ENCODE measurements around the gene OXCT2.
"Not testable (repeated sequence)": the region's sequence is repeated elsewhere in the genome, so short reads cannot be mapped to it uniquely, and the experiment has no call there.

The OXCT2 gene

DNA sequence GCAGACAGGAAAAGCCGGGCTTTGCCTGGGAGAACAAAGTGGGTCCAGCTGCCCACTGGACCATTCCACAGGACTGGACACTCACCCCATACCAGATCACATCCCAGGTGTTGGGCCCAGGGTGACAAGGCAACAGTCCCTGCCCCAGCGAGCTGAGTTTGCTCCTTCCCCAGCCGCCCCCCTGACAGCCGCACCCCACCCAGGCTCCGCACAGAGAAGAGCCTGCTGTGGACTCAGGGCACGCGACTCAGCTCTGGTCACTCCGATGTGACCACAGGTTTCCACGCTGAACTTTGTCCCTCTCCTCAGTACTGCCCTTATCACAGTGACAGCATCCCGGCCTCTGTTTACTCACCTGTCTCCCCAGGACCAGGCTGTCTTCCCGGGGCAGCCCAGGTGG is 16.3 kb upstream of the OXCT2 start:
- DNase-seq (ENCODE audit: low spot score), result no peak

DNA sequence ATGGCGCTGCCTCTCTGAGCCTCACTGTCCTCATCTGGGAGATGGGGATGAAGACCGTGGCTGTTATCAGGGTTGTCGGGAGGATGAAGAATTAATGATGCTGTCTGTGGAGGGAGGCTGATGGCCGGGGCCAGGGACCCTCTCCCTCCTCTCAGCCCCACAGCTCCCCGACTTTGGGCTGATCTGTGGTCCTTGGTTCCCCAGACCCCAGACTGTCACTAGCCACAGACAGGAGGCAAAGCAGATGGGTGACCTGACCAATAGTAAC is 15.9 kb upstream of the OXCT2 start:
- not testable (repeated sequence) for DNase-seq (ENCODE audit: low spot score)

DNA sequence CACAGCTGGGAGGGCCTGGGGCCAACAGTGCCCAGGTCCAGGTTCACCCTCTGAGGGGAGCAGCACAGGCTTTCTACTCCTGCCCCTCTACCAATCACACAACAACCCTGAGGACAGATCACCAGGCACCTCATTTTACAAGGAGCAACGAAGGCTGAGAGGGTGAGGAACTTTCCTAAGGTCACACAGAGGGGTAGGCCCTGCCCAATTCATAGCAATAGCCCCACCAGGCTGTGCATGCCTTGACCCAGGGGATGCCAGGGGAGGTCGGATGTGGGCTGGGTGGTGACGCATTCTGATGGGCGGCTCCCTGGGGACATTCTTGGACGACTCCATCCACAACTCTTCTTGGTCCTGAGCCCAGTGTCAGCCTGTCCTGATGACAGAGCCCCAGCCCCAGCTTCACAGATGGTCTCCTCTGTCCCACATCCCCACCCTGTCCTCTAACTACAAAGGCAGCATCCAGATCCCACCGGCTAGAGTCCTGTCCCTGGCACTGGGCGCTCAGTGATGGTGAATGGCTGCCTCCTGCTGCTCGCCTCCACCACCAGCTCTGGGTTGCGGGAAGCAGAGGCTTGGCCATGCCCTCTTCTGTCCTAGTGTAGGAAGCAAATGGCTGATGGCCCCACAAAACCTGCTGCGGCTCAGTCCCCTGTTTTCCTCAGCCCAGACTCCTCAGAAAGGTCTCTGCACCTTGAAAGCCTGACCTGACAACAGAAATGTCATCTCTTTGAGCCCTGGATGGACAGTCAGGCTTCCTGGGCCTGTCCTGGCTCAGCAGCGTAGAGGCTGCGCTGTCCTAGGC is 15.4 kb upstream of the OXCT2 start:
- not testable (repeated sequence) for DNase-seq (ENCODE audit: low spot score)

DNA sequence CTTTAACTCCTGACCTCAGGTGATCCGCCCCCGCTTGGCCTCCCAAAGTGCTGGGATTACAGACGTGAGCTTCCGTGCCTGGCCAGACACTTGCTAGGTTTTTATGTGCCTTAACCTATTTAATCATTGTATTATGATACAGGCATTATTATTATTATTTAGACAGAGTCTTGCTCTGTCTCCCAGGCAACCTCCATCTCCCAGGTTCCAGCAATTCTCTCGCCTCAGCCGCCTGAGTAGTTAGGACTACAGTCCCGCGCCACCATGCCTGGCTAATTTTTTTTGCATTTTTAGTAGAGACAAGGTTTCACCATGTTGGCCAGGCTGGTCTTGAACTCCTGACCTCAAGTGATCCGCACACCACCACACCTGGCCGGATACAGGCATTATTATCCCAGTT is 11.5 kb upstream of the OXCT2 start:
- DNase-seq (ENCODE audit: low spot score), result not testable (repeated sequence)

DNA sequence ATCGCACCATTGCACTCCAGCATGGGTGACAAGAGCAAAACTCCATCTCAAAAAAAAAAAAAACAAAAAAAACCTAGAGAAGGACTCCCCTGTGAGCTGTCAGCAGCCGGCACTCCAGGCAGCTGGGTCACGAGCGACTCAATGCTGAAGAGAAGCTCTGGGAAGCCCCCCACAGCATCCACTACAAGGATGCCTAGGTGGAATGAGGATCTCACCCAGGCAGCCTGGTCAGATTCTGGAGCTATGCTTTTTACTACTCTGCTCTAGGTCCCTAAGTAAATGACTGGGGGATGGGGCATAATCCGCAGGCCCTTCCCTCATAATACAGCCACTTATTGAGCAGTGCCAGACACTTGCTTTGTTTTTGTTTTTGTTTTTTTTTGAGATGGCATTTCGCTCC is 11.0 kb upstream of the OXCT2 start:
- DNase-seq (ENCODE audit: low spot score), result no peak

DNA sequence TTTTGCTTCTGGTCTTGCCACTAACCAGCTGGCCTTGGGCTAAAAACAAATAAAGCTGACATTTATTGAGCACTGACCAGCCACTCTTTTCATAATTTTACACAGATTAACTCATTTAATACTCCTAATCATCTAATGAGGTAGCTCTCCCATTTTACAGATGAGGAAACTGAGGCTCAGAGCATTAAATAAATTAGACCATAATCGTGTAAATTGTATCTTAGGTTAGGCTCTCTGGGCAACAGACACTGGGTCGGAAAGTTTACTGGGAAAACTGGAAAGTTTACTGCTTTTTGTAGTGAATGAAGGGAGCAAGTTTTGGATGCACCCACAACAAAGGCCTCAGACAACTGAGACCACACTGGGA is 10.2 kb upstream of the OXCT2 start:
- no peak for DNase-seq (ENCODE audit: low spot score)

DNA sequence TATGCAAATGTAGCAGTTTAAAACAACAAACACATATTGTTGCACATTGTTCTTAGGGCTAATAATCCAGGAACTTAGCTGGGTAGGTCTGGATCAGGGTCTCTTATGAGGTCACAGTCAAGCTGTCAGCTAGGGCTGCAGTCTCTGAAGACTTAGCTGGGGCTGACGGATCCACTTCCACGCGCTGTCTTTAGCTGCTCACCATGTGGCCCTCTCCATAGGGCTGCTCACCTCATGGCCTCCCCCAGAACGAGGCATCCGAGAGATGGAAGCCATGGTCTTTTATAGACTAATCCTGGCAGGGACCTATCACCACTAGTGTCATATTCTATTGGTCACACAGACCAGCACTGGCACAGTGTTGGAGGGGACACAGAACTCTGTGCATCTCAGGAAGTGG is 8.7 kb upstream of the OXCT2 start:
- DNase-seq (ENCODE audit: low spot score), result no peak

DNA sequence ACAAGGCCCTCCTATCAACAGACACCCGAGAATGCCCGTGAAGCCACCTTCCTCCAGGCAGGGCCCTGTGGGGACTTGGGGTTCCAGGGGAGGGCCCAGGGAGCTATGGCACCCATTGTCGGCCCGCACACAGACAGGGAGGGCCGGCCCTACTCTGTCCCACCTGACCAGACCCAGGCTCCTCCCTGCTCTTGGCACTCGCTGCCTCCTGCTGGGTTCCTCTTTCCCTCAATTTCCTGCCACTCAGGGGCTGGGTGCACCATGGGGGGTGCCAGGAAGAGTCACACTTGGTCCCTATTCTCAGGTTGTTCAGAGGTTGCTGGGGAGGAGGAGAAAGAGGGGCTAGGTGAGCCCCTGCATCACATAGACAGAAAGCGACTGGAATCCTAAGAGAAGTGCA is 8.0 kb upstream of the OXCT2 start:
- DNase-seq (ENCODE audit: low spot score), result no peak

DNA sequence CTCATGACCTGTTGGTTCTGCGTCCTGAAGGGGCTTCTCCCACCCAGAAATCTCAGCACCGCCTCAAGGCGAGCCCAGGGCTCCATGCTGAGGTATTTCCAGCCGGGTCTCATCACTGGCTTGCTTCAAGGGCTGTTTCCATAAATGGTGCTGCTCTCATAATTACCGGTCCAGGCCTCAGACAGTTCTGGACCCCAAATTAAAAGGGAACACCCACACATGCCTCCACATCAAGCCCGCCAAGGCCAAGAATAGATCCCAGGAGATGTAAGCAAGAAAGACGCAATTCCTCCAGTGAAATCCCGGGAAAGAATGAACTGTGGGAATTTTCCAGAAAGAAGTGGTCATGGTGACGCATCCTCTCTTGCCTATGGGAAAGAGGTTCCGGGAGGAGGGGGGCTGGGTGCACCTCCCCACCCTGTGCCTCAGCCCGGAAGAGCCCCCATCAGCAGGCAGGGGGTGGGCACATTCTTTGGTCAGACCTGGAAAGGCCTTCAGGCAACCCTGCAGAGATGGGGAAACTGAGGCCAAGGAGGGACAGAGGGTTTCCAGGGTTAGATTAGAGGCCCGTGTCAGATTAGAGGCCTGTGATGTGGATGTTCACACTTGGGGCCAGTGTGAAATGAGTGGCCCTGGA is 7.4 kb upstream of the OXCT2 start:
- not testable (repeated sequence) for DNase-seq (ENCODE audit: low spot score)

DNA sequence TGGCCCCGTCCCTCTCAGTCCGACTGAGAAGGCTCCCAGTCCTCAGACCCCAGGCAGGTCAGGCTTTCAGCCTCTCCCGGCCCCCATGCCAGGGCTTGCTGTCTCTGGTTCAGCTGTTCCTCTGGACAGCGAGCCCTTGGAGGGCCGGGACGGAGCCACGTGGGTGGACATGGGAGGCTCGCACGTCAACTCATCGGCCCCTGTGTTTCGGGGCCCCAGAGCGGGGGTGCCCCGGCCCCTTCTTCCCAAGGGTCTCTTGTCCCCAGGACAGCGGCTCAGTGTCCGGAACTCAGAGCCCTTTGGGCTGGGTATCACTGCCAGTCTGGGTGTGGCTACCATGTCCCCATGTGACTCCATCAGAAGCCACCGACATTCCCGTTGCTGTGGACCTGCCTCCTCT is 6.7 kb upstream of the OXCT2 start:
- not testable (repeated sequence) for DNase-seq (ENCODE audit: low spot score)

DNA sequence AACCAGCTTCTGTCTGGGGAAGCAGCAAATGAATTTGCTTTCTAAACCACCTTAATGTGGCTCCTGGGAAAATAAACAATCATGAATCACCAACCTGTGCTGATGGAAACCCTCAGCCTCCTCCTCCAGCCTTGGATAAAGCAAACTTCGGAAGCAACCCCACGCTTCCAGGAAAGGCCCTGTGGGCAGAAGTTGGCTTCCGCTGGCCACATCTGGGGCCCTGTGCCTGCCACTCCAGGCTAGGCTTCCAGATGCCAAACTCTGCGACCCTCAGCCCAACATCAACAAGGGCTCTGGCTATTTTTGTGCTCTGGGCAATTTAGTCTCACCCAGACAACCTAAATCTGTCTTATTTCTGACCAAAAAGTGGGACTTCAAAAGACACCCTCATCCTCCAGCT is 6.2 kb upstream of the OXCT2 start:
- no peak for DNase-seq (ENCODE audit: low spot score)

DNA sequence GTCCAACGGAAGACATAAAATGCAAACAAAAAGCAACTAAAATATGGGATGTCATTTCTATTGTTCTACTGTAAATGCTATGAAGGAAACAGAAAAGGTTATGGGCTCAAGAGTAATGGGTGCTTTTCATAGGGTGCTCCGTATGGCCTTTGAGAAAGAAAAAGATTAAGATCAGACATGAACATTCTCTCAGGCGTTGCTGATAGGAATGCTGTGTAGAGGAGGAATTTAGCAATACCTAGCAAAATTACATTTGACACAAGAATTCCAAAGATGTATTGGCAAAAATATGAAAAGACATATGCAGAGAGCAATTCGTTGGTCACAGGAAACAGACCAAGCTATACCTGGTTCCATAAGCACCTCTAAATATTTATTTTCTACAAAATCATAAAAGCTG is 5.7 kb upstream of the OXCT2 start:
- no peak for DNase-seq (ENCODE audit: low spot score)

DNA sequence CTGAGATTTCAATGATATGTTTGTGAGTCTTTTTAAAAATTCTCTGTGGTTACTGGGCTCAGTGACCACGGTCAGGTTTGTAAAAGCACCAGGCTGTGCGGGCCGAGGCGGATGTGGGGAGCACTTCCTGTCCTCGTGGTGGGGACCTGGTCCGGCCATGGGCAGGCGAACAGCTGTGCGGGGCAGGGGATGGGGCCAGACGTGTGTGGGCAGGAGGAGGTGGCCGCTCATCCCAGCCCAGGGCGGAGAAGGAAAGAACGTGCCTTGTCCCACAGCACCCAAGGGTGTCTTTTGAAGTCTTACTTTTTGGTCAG is 5.2 kb upstream of the OXCT2 start:
- no peak for DNase-seq (ENCODE audit: low spot score)

DNA sequence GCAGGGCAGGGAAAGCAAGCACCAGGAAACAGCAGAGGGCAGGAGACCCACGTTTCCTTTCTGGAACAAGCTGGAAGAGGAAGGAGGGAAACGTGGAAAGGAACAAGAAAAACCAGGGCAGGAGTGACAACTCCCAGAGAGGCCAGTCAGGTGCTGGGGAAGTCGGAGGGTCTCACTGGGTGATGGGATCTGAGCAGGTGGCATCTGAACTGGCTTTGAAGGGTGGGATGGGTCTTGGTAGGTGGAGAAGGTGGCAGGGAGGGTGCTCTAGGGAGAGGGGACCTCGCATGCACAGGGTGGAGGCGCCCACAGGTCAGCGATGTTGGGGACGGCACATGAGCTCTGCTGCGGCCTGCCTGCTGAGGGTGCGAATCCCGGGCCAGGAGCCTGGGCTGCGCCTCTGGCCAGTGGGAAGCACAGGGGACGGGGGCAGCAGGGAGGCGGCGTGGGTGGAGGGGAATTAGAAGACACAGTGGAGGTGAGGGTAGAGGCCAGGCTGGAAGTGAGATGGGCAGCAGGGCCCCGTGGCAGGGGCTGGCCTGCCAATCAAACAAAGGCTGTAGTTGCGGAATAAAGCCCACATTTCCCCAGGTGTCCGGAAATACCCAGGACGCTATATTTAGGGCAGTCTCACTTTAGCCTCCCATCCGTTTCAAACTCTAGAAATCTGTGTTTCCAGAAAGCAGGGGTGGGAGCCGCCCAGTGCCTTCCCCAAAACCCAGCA is 4.7 kb upstream of the OXCT2 start:
- DNase-seq (ENCODE audit: low spot score), result not testable (repeated sequence)

DNA sequence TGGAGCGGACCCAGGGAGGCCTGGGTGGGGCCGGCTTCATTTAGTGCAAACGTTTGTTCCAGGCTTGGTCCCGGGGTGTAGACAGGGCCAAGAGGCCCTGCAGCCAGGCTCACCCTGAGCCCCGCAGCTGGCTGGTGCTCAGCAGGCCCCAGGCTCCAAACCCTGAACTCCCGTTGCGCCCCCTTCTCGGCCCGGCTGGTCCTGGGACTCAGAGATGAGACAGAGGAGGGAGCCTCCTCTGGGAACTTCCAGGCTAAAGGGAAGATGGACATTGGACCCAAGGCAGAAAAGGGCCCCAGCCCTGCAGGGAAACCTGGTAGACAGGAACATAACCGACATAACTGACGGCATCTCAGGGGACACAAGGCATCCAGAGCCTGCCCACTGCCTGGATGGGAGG is 4.0 kb upstream of the OXCT2 start:
- peak; percentile 52 for DNase-seq (ENCODE audit: low spot score)

DNA sequence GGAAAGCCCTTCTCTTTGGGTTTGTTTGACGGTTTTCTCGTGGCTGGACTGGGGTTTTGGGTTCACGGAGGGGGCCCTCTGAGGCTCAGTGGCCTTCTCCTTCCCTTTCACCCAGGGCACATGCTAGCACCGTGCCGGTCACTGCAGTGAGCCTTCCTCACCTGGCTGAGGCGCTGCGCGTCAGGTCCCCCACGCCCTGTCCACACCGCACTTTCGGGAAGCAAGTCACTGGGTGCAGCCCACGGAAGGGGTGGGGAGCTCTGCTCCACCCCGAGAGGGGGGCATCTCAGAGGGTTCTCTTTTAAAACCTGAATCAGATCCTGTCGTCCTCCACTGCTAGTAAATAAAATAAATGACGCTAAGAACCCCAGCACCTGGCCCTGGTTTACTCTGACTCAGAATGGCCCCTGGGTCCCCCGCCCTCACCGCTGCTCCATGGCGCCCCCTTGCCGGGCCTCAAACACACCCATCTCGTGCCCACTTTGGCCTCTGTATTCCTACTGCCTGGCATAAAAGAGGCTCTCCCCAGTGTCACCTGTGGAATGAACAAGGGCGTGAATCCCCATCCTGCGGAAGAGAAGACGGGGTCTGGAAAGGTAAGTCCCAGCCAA is 2.3 kb upstream of the OXCT2 start:
- DNase-seq (ENCODE audit: low spot score), result not testable (repeated sequence)

DNA sequence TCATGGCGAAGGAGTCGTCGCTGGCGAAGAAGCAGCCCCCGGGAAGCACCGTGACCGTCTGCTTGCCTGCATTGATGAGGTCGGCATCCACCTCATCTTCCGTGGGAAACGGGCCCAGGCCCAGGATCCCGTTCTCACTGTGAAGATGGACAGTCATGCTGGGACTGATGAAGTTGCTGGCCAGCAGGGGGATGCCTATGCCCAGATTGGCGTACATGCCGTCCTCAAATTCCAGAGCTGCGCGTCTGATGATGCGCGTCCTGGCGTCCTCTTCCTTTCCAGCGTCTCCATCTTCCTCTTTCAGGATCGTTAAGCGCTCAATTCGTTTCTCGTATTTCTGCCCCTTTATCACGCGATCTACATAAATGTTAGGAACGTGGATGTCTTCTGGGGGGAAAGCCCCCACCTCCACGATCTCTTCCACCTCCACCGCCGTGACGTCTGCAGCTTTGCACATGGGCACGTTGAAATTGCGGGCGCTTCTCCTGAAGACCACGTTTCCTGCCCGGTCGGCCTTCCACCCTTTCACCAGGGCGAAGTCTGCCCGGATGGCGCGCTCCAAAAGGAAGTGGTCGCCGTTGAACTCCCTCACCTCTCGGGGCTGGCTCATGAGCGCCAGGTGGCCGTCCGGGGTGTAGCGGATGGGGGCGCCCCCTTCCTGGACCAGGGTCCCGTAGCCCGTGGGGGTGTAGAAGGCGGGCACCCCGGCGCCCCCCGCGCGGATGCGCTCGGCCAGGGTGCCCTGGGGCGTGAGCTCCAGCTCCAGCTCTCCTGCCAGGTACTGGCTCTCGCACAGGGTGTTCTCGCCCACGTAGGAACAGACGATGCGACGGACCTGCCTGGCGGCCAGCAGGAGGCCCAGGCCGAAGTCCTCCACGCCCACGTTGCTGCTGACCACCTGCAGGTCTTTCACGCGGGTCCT is 787 bp downstream of the OXCT2 start:
- not testable (repeated sequence) for DNase-seq (ENCODE audit: low spot score)

DNA sequence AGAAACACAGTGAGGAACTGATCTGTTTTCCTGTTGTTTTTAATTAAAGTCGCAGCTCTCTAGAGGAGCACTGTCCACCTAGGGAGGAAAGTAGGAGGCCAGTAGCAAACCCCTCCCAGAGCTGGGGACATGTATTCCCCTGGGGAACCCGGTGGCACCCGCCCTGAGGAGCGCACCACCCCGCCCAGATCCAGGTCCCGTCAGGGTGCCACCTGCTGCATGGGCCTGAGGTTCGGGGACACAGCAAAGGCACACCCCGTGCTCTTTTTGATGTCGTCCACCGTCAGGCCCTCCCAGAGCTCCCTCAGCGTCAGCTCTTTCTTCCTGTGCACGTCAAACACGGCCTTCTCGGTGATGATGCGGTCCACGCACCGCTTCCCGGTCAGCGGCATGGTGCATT is 1.6 kb downstream of the OXCT2 start:
- not testable (repeated sequence) for DNase-seq (ENCODE audit: low spot score)

DNA sequence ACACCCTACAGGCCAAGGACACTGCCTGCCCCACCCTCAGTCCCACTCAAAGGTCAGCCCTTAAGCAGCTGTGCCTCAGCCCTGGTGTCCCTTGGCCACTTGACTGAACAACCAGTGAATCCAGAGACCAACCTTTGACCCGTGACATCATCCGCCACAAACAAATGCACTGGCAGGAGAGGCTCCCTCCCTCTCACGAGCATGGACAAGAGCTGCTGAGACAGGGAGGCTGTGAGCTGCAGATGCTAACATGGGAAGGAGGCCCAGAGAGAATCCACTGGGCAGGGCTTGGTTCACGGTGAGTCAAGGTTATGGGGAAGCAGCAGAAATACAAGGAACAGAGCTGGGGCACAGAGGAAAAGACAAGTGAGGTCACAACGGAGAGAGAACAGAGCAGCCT is 4.7 kb downstream of the OXCT2 start:
- DNase-seq (ENCODE audit: low spot score), result not testable (repeated sequence)

DNA sequence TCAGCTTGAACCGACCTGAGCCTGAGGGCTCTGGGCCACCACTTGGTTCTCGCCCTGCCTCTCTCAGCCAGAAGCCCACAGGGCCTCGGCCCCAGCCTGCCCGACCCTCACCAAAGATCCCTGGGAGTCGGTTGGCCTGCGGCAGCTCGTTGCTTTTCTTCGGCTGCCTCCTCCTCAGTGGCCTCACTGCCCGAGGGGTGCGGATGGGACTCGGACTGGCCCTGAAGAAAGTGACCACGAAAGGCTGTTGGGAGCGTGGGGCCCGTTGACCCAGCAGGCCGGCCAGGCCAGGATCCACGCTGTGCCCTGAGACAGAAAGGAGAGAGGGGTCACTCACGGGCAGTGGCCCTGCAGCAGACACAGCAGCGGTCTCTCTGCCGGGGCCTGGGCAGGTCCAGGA is 6.6 kb downstream of the OXCT2 start:
- DNase-seq (ENCODE audit: low spot score), result not testable (repeated sequence)

DNA sequence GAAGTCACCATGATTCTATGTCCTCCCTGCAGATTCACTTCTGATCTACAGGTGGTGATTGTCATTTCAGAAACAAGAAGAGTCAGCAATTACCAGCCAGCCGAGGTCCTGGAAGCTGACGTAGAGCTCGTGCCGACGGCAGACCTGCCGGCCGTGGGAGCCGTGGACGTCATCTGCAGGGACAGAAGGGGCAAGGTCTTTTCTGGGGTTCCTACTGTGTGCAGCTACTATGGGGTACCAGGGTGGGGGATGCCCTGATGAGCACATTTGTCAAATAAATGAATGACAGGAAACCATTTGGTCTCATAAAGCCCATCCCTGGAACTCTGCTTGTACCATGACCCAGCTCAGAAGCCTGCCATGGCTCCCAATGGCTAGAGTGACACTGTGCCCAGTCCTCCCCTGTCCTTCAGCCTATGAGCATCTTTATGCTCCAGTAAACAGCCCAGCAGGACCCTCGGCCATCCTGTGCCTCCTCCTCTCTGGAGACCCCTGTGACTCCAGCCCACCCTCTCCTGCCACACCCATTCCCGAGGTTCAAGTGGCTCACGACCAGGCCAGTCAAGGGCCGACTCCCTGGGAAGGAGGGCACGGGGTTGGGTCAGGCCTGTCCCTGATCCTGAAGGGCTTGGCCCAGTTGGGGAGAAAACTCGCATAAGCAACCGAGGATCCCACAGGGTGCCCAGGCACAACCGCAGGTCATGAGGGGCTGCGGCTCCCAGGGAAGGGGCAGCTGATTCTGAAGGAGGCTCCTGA is 7.4 kb downstream of the OXCT2 start:
- not testable (repeated sequence) for DNase-seq (ENCODE audit: low spot score)

All from HuH-7 (cell line).